NCI-H510A (cell line): ENCODE results near the gene ITM2A.

ENCODE experiments used
- DNase-seq: peaks from one replicate; lab custom pipeline; 2025; lab: John Stamatoyannopoulos, UW

The ITM2A gene

GRCh38 chrX:79366873-79367749 is at the start of gene ITM2A:
Gene ITM2A, minus strand, starts transcription at chrX:79367334. Its CDS starts 119 bp downstream, at chrX:79367215.
- no peak for DNase-seq

GRCh38 chrX:79415056-79415455 is 47.9 kb upstream of the ITM2A start:
- DNase-seq, result no peak

GRCh38 chrX:79413963-79414362 is 46.8 kb upstream of the ITM2A start:
- no peak for DNase-seq

GRCh38 chrX:79412972-79413371 is 45.8 kb upstream of the ITM2A start:
- no peak for DNase-seq

- DNase-seq, result no peak
Observed at GRCh38 chrX:79412166-79412565, 45.0 kb upstream of the ITM2A start.

GRCh38 chrX:79409657-79410056 is 42.5 kb upstream of the ITM2A start:
- no peak for DNase-seq

- DNase-seq, result no peak
Observed at GRCh38 chrX:79408623-79409322, 41.6 kb upstream of the ITM2A start.

GRCh38 chrX:79400623-79401022 is 33.5 kb upstream of the ITM2A start:
- no peak for DNase-seq

- DNase-seq, result no peak
Observed at GRCh38 chrX:79375340-79375739, 8.2 kb upstream of the ITM2A start.

- no peak for DNase-seq
Observed at GRCh38 chrX:79371640-79372039, 4.5 kb upstream of the ITM2A start.

GRCh38 chrX:79371101-79371500 is 4.0 kb upstream of the ITM2A start:
- DNase-seq, result no peak

- no peak for DNase-seq
Observed at GRCh38 chrX:79369871-79370270, 2.7 kb upstream of the ITM2A start.

- no peak for DNase-seq
Observed at GRCh38 chrX:79368441-79368840, 1.3 kb upstream of the ITM2A start.

- no peak for DNase-seq
Observed at GRCh38 chrX:79367907-79368306, 773 bp upstream of the ITM2A start.

GRCh38 chrX:79366556-79366872 is 620 bp downstream of the ITM2A start:
- DNase-seq, result no peak

- DNase-seq, result no peak
Observed at GRCh38 chrX:79365591-79365990, 1.5 kb downstream of the ITM2A start.

- no peak for DNase-seq
Observed at GRCh38 chrX:79364306-79364705, 2.8 kb downstream of the ITM2A start.

- no peak for DNase-seq
Observed at GRCh38 chrX:79361192-79361870, 5.8 kb downstream of the ITM2A start.

GRCh38 chrX:79336869-79337815 is 30.0 kb downstream of the ITM2A start:
- DNase-seq, result no peak

- DNase-seq, result no peak
Observed at GRCh38 chrX:79330022-79330421, 37.1 kb downstream of the ITM2A start.

GRCh38 chrX:79325263-79325958 is 41.7 kb downstream of the ITM2A start:
- no peak for DNase-seq
